Astrocyte (in vitro differentiated cells and primary cell): Measurements from ENCODE around the gene TNFAIP8L2. TPM values are rescaled to one million over a fixed set of nuclear protein-coding genes. Genes with fewer than 3 reads are reported as not detected.

Experiments
- DNase-seq: peaks from one replicate; pipeline ENCODE4 v3.0.0-alpha.2; 2010; ENCODE audit warnings: low read depth
- FAIRE-seq: peaks from 2 replicates; lab custom pipeline; 2011; peaks lifted over from hg19 to GRCh38; lab: Jason Lieb, UNC
- H2AFZ ChIP-seq: 2 replicates; pipeline ENCODE4 v1.6.0; 2012; ENCODE audit warnings: low read depth, low read length, inconsistent platforms
- H3K27ac ChIP-seq: 2 replicates; pipeline ENCODE4 v1.5.1; 2011; ENCODE audit warnings: low read depth, low read length, inconsistent platforms
- H3K27me3 ChIP-seq: 2 replicates; pipeline ENCODE4 v1.6.0; 2011; ENCODE audit warnings: low read length, inconsistent platforms; ENCODE audit not compliant: insufficient read depth
- H3K36me3 ChIP-seq: 2 replicates; pipeline ENCODE4 v1.5.1; 2011; ENCODE audit warnings: low read length, inconsistent platforms; ENCODE audit not compliant: insufficient read depth
- H3K4me1 ChIP-seq: 2 replicates; pipeline ENCODE4 v1.5.1; 2011; ENCODE audit warnings: low read length, inconsistent platforms; ENCODE audit not compliant: insufficient read depth
- H3K4me2 ChIP-seq: 2 replicates; pipeline ENCODE4 v1.6.0; 2012; ENCODE audit warnings: low read length, inconsistent platforms
- H3K4me3 ChIP-seq: 2 replicates; pipeline ENCODE4 v1.5.1; 2011; ENCODE audit warnings: low read depth, mild to moderate bottlenecking, low read length, inconsistent platforms; ENCODE audit not compliant: insufficient read depth
- H3K79me2 ChIP-seq: 2 replicates; pipeline ENCODE4 v1.6.0; 2012; ENCODE audit warnings: mild to moderate bottlenecking, low read length, inconsistent platforms; ENCODE audit not compliant: insufficient read depth
- H3K9ac ChIP-seq: 2 replicates; pipeline ENCODE4 v1.6.0; 2012; ENCODE audit warnings: mild to moderate bottlenecking, low read length, inconsistent platforms
- H3K9me3 ChIP-seq: 2 replicates; pipeline ENCODE4 v1.5.1; 2012; ENCODE audit warnings: low read depth, mild to moderate bottlenecking, low read length, inconsistent platforms; ENCODE audit not compliant: insufficient read depth
- H4K20me1 ChIP-seq: 2 replicates; pipeline ENCODE4 v1.6.0; 2012; ENCODE audit warnings: low read length, inconsistent platforms; ENCODE audit not compliant: insufficient read depth
- H3K27ac Mint-ChIP-seq: one replicate; pipeline ENCODE4 v1.8.0; 2021; ENCODE audit warnings: mild to moderate bottlenecking, mixed read lengths; ENCODE audit not compliant: unreplicated experiment
- H3K27me3 Mint-ChIP-seq: one replicate; pipeline ENCODE4 v1.8.0; 2021; ENCODE audit warnings: low read depth, mixed read lengths; ENCODE audit not compliant: unreplicated experiment
- H3K36me3 Mint-ChIP-seq: one replicate; pipeline ENCODE4 v1.8.0; 2021; ENCODE audit warnings: low read depth, mixed read lengths; ENCODE audit not compliant: unreplicated experiment
- H3K4me1 Mint-ChIP-seq: one replicate; pipeline ENCODE4 v1.8.0; 2021; ENCODE audit warnings: low read depth, mixed read lengths; ENCODE audit not compliant: unreplicated experiment
- H3K4me3 Mint-ChIP-seq: one replicate; pipeline ENCODE4 v1.8.0; 2021; ENCODE audit warnings: mild to moderate bottlenecking, moderate library complexity, mixed read lengths; ENCODE audit not compliant: unreplicated experiment
- H3K9me3 Mint-ChIP-seq: one replicate; pipeline ENCODE4 v1.8.0; 2021; ENCODE audit warnings: mild to moderate bottlenecking, mixed read lengths; ENCODE audit not compliant: unreplicated experiment
- CTCF ChIP-seq: IDR thresholded peaks from 2 replicates; pipeline ENCODE4 v1.5.1; 2011; ENCODE audit warnings: low read depth, mild to moderate bottlenecking, inconsistent platforms, low read length, moderate library complexity; ENCODE audit not compliant: insufficient read depth
- EZH2 ChIP-seq: IDR thresholded peaks from 2 replicates; pipeline ENCODE4 v1.6.1; 2012; ENCODE audit warnings: mild to moderate bottlenecking, low read length, inconsistent platforms; ENCODE audit not compliant: insufficient read depth
- total RNA-seq: library from RNA; stranded (reverse); gene quantifications from 2 replicates; pipeline ENCODE4 v1.2.1, GENCODE V29; 2021

The TNFAIP8L2 gene
- total RNA-seq, 1 donor from 2014 or later: not detected

- no peak overlapping the region for H3K4me3 Mint-ChIP-seq
- no peak overlapping the region for H3K9ac ChIP-seq
- no peak overlapping the region for H3K4me3 ChIP-seq
- no peaks in the 10 kb centered on the region for H3K4me1 Mint-ChIP-seq
- H3K27me3 Mint-ChIP-seq: no peaks in the 10 kb centered on the region
- no peak for FAIRE-seq
- H3K9me3 ChIP-seq: no peaks in the 10 kb centered on the region
- no peak overlapping the region for H3K27ac ChIP-seq
- H2AFZ ChIP-seq: no peak overlapping the region
- H3K36me3 Mint-ChIP-seq: peaks cover 2% of the 10 kb centered on the region
- H3K4me1 ChIP-seq: no peaks in the 10 kb centered on the region
- no peak for TF ChIP-seq CTCF
- no peak for TF ChIP-seq EZH2
- DNase-seq: no peak
- H3K79me2 ChIP-seq: no peaks in the 10 kb centered on the region
- H3K9me3 Mint-ChIP-seq: no peaks in the 10 kb centered on the region
- no peaks in the 10 kb centered on the region for H3K27me3 ChIP-seq
- no peaks in the 10 kb centered on the region for H3K36me3 ChIP-seq
- no peak overlapping the region for H3K4me2 ChIP-seq
- no peak overlapping the region for H3K27ac Mint-ChIP-seq
- no peaks in the 10 kb centered on the region for H4K20me1 ChIP-seq
Observed at GRCh38 chr1:151113877-151114276, 42.6 kb upstream of the TNFAIP8L2 start.

- H3K27ac ChIP-seq: no peak overlapping the region
- no peaks in the 10 kb centered on the region for H4K20me1 ChIP-seq
- H3K36me3 Mint-ChIP-seq: peaks cover 1% of the 10 kb centered on the region
- H3K4me3 ChIP-seq: no peak overlapping the region
- no peak overlapping the region for H3K4me3 Mint-ChIP-seq
- no peaks in the 10 kb centered on the region for H3K9me3 ChIP-seq
- no peak overlapping the region for H3K27ac Mint-ChIP-seq
- DNase-seq (no peak), FAIRE-seq (no peak)
- H3K79me2 ChIP-seq: no peaks in the 10 kb centered on the region
- no peaks in the 10 kb centered on the region for H3K9me3 Mint-ChIP-seq
- H3K9ac ChIP-seq: no peak overlapping the region
- no peaks in the 10 kb centered on the region for H3K27me3 ChIP-seq
- H3K4me1 ChIP-seq: no peaks in the 10 kb centered on the region
- H2AFZ ChIP-seq: no peak overlapping the region
- no peaks in the 10 kb centered on the region for H3K27me3 Mint-ChIP-seq
- no peaks in the 10 kb centered on the region for H3K36me3 ChIP-seq
- no peak overlapping the region for H3K4me2 ChIP-seq
- TF ChIP-seq CTCF (no peak), EZH2 (no peak)
- peaks cover 4% of the 10 kb centered on the region for H3K4me1 Mint-ChIP-seq
Observed at GRCh38 chr1:151124763-151125403, 31.6 kb upstream of the TNFAIP8L2 start.

GRCh38 chr1:151128800-151129199 is 27.6 kb upstream of the TNFAIP8L2 start:
- peaks cover 2% of the 10 kb centered on the region for H3K27me3 ChIP-seq
- TF ChIP-seq EZH2 (no peak), CTCF (no peak)
- H3K79me2 ChIP-seq: no peaks in the 10 kb centered on the region
- Mint-ChIP-seq H3K27ac (no peak overlapping the region), H3K4me3 (no peak overlapping the region), H3K27me3 (peaks cover 22% of the 10 kb centered on the region), H3K9me3 (no peaks in the 10 kb centered on the region), H3K36me3 (peaks cover 1% of the 10 kb centered on the region), H3K4me1 (peaks cover 4% of the 10 kb centered on the region)
- no peaks in the 10 kb centered on the region for H4K20me1 ChIP-seq
- no peak overlapping the region for H3K4me2 ChIP-seq
- no peak overlapping the region for H3K27ac ChIP-seq
- H3K4me1 ChIP-seq: peaks cover 9% of the 10 kb centered on the region
- no peak for DNase-seq
- no peaks in the 10 kb centered on the region for H3K9me3 ChIP-seq
- no peak overlapping the region for H3K4me3 ChIP-seq
- H2AFZ ChIP-seq: no peak overlapping the region
- H3K9ac ChIP-seq: no peak overlapping the region
- H3K36me3 ChIP-seq: no peaks in the 10 kb centered on the region
- FAIRE-seq: no peak
